K562 (cell line): ENCODE results near the gene PHTF1.

ENCODE experiments used
- CAMTA2 ChIP-seq: fragments of 250-450 bp; sonication (Bioruptor Pico); conservative IDR thresholded peaks from 2 replicates; pipeline ENCODE4 v1.5.1; 2022
- CTCF ChIP-seq, 3 experiments: IDR thresholded peaks in 2 of 3; conservative IDR thresholded peaks in 1 of 3; 2 replicates each; pipeline ENCODE4 v1.5.1; 2011 to 2012; ENCODE audit warnings: low read length in 3 of 3, mild to moderate bottlenecking in 3 of 3, control low read depth in 2 of 3, improper control_type of control experiment in 1 of 3, inconsistent platforms in 1 of 3, low read depth in 1 of 3, mixed read lengths in 1 of 3, moderate library complexity in 1 of 3; ENCODE audit not compliant: insufficient read depth in 2 of 3
- FUS ChIP-seq: fragments of 200-400 bp; formaldehyde crosslinking; optimal IDR thresholded peaks from 2 replicates; pipeline ENCODE3; 2017; ENCODE audit warnings: low read depth, low read length
- NR2C2 ChIP-seq, 2 experiments: fragments of 200-800 bp in 1 of 2; sonication (Bioruptor generic) in 1 of 2; sonication (generic) in 1 of 2; formaldehyde crosslinking in 1 of 2; IDR thresholded peaks; 2 replicates each; pipeline versions ENCODE4 v1.6.1 to v1.8.0; 2016 to 2022; ENCODE audit warnings: mild to moderate bottlenecking in 1 of 2, missing compliant biosample characterization in 1 of 2, missing genetic modification characterization in 1 of 2, missing genetic modification reagents in 1 of 2
- PRPF4 ChIP-seq: fragments of 200-400 bp; formaldehyde crosslinking; IDR thresholded peaks from one replicate; pipeline ENCODE4 v1.6.1; 2017; ENCODE audit warnings: low read length, low read depth, mild to moderate bottlenecking; ENCODE audit not compliant: insufficient read depth, poor library complexity, severe bottlenecking
- SETDB1 ChIP-seq: IDR thresholded peaks from one replicate; pipeline ENCODE4 v1.6.1; 2012; ENCODE audit warnings: low read length, control low read depth, inconsistent platforms
- TBL1XR1 ChIP-seq, 2 experiments: IDR thresholded peaks; 2 replicates each; pipeline ENCODE4 v1.6.1; 2012; ENCODE audit warnings: improper control_type of control experiment in 2 of 2, low read length in 2 of 2, mild to moderate bottlenecking in 1 of 2
- ZNF780A ChIP-seq: fragments of 250-450 bp; sonication (Bioruptor Pico); IDR thresholded peaks from 2 replicates; pipeline ENCODE4 v1.5.0; 2021; ENCODE audit warnings: mild to moderate bottlenecking

GRCh38 chr1:113694910-113695309, 64.4 kb downstream of the PHTF1 start:
- no peak for TF ChIP-seq NR2C2 (CRISPR knock-in tag; IDR thresholded peaks at IDR 0.05)
- TF ChIP-seq NR2C2 (tag; IDR thresholded peaks at IDR 0.05), result no peak
- no peak for TF ChIP-seq CTCF (IDR thresholded peaks at IDR 0.05 in 2 of 3, conservative IDR thresholded peaks at IDR 0.05 in 1 of 3; ENCODE audit: insufficient read depth in 2 of 3, low read depth in 1 of 3, low read length in 3 of 3)
- no peak for TF ChIP-seq CAMTA2
- TF ChIP-seq ZNF780A (CRISPR knock-in tag), result no peak
- TF ChIP-seq TBL1XR1 (IDR thresholded peaks at IDR 0.05; ENCODE audit: low read length in 2 of 2), result no peak
- no peak for TF ChIP-seq SETDB1
- TF ChIP-seq FUS, result no peak
- TF ChIP-seq PRPF4, result no peak
